NCI-H2196 treated with DMSO at 0.1 percent for 48 hours (cell line): Measurements from ENCODE around the gene TPM2.

ENCODE experiments used
- DNase-seq: peaks from one replicate; lab custom pipeline; 2025; ENCODE audit not compliant: unreplicated experiment; lab: John Stamatoyannopoulos, UW

The TPM2 gene

GRCh38 chr9:35679091-35679490 lies 10.6 kb downstream of the TPM2 start:
- no peak for DNase-seq

- DNase-seq, result no peak
Observed at GRCh38 chr9:35675732-35676392, 13.9 kb downstream of the TPM2 start.

GRCh38 chr9:35675204-35675603 lies 14.5 kb downstream of the TPM2 start:
- DNase-seq, result no peak

- DNase-seq, result no peak
Observed at GRCh38 chr9:35674025-35674361, 15.7 kb downstream of the TPM2 start.

- peak; percentile 66 for DNase-seq
Observed at GRCh38 chr9:35673132-35674024, 16.3 kb downstream of the TPM2 start, which contains the start of gene CA9. Gene CA9 (plus strand): TSS chr9:35673928. CDS start chr9:35673960, 32 bp downstream.

GRCh38 chr9:35669331-35670145 lies 20.2 kb downstream of the TPM2 start:
- peak; percentile 53 for DNase-seq

- no peak for DNase-seq
Observed at GRCh38 chr9:35667939-35668338, 21.8 kb downstream of the TPM2 start.

GRCh38 chr9:35666549-35666948 lies 23.2 kb downstream of the TPM2 start:
- DNase-seq, result no peak

- DNase-seq, result no peak
Observed at GRCh38 chr9:35666045-35666444, 23.7 kb downstream of the TPM2 start.

- no peak for DNase-seq
Observed at GRCh38 chr9:35665471-35665818, 24.3 kb downstream of the TPM2 start.

GRCh38 chr9:35664531-35665470 lies 24.9 kb downstream of the TPM2 start, which contains the start of gene ARHGEF39:
Gene ARHGEF39 (minus strand): TSS chr9:35665195. CDS start chr9:35665169, 26 bp downstream.
- peak; percentile 81 for DNase-seq

- no peak for DNase-seq
Observed at GRCh38 chr9:35662437-35662836, 27.3 kb downstream of the TPM2 start.

- no peak for DNase-seq
Observed at GRCh38 chr9:35661756-35662350, 27.9 kb downstream of the TPM2 start.

GRCh38 chr9:35660966-35661415 lies 28.7 kb downstream of the TPM2 start:
- no peak for DNase-seq

GRCh38 chr9:35659340-35659739 lies 30.4 kb downstream of the TPM2 start:
- no peak for DNase-seq

GRCh38 chr9:35658968-35659220 lies 30.8 kb downstream of the TPM2 start:
- DNase-seq, result no peak

- peak; percentile 67 for DNase-seq
Observed at GRCh38 chr9:35658137-35658967, 31.4 kb downstream of the TPM2 start, which contains the start of gene CCDC107. Gene CCDC107 (plus strand): TSS chr9:35658292. CDS start chr9:35658380, 88 bp downstream.

GRCh38 chr9:35657546-35658136 lies 32.1 kb downstream of the TPM2 start, which contains the start of gene RMRP:
Gene RMRP (minus strand): TSS chr9:35658019.
- peak; percentile 95 for DNase-seq
